Measurements from ENCODE around the gene RAX2.

The RAX2 gene

GRCh38 chr19:3798137-3798536 lies 26.1 kb upstream of the RAX2 start:
- Histone ChIP-seq H3K4me1 (ENCODE audit: control insufficient read depth, insufficient read depth, low read length) (no peaks in the 10 kb centered on the region), H3K27me3 (replicated peaks; ENCODE audit: control insufficient read depth, insufficient read depth, low read length) (peaks cover 18% of the 10 kb centered on the region), H3K9ac (ENCODE audit: low read length) (no peak overlapping the region), H3K9me3 (ENCODE audit: control insufficient read depth, low read length) (peaks cover 10% of the 10 kb centered on the region), H3K36me3 (ENCODE audit: control insufficient read depth, insufficient read depth, low read length, severe bottlenecking) (no peaks in the 10 kb centered on the region), H3K4me3 (ENCODE audit: low read length) (no peak overlapping the region)
- no peak for DNase-seq (ENCODE audit: low read depth)

DNA sequence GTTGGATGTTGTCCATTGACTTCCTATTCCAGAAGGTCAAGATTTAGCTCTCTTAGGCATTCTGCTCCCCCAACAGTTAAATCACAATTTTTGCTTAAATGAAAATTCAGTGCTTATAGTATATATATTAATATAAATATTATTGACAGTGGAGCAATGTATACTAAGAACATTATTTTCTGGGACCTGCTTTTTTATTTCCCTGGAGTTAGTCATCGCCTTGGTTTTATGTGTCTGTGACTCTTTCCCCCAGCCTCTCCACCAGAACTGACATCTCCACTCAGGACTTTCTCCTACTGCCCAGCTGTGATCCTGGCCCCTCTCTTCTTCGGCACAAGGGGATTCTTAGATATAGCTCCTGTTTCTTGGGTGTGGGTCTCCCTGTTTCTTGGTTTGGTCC lies 24.3 kb upstream of the RAX2 start:
- peaks cover 11% of the 10 kb centered on the region for H3K27me3 ChIP-seq (replicated peaks; ENCODE audit: control insufficient read depth, insufficient read depth, low read length)
- peaks cover 10% of the 10 kb centered on the region for H3K9me3 ChIP-seq (ENCODE audit: control insufficient read depth, low read length)
- H3K4me3 ChIP-seq (ENCODE audit: low read length) = no peak overlapping the region
- H3K9ac ChIP-seq (ENCODE audit: low read length) = no peak overlapping the region
- no peaks in the 10 kb centered on the region for H3K4me1 ChIP-seq (ENCODE audit: control insufficient read depth, insufficient read depth, low read length)
- no peaks in the 10 kb centered on the region for H3K36me3 ChIP-seq (ENCODE audit: control insufficient read depth, insufficient read depth, low read length, severe bottlenecking)
- no peak for DNase-seq (ENCODE audit: low read depth)

DNA sequence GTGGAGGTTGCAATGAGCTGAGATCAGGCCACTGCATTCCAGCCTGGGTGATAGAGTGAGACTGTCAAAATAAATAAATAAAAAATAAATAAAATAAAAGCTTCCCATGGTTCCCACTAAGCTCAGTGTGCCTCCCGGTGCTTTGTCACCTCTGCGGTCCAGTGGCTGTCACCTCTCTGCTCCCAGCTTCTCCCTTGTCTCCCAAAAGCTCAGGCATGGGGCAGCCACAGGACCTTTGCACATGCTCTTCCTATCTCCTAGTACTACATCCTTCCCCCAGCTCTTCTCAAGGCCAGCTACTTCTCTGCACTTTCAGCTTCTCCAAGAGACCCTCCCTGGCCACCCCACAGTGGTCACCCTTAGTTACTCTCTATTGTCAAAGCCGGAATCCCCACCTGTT lies 21.8 kb upstream of the RAX2 start:
- no peaks in the 10 kb centered on the region for H3K4me1 ChIP-seq (ENCODE audit: control insufficient read depth, insufficient read depth, low read length)
- H3K9ac ChIP-seq (ENCODE audit: low read length) = no peak overlapping the region
- peaks cover 15% of the 10 kb centered on the region for H3K27me3 ChIP-seq (replicated peaks; ENCODE audit: control insufficient read depth, insufficient read depth, low read length)
- DNase-seq (ENCODE audit: low read depth) = no peak
- no peaks in the 10 kb centered on the region for H3K36me3 ChIP-seq (ENCODE audit: control insufficient read depth, insufficient read depth, low read length, severe bottlenecking)
- no peak overlapping the region for H3K4me3 ChIP-seq (ENCODE audit: low read length)
- H3K9me3 ChIP-seq (ENCODE audit: control insufficient read depth, low read length) = peaks cover 22% of the 10 kb centered on the region

DNA sequence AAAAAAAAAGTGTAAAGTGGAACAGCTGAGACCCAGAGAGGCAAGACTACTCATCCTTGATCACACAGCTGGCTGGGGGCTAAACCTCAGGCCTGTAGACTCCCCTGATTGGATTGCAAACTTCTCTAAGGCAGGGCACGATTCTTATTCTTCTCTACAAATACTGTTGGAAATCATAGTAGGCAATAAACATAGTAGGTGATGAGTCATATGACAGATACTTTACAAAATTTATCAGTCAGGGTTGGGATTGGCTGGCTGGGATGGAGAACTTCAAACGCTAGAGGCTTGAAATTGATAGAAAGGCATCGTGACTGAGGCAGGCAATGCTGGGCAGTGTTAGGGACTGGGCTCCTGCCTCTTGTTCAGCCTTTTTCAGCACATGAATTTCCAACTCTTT lies 20.1 kb upstream of the RAX2 start:
- no peak overlapping the region for H3K4me3 ChIP-seq (ENCODE audit: low read length)
- no peak for DNase-seq (ENCODE audit: low read depth)
- H3K27me3 ChIP-seq (replicated peaks; ENCODE audit: control insufficient read depth, insufficient read depth, low read length) = peaks cover 15% of the 10 kb centered on the region
- H3K9ac ChIP-seq (ENCODE audit: low read length) = no peak overlapping the region
- no peaks in the 10 kb centered on the region for H3K4me1 ChIP-seq (ENCODE audit: control insufficient read depth, insufficient read depth, low read length)
- no peaks in the 10 kb centered on the region for H3K36me3 ChIP-seq (ENCODE audit: control insufficient read depth, insufficient read depth, low read length, severe bottlenecking)
- H3K9me3 ChIP-seq (ENCODE audit: control insufficient read depth, low read length) = peaks cover 22% of the 10 kb centered on the region

GRCh38 chr19:3790941-3791340 lies 18.9 kb upstream of the RAX2 start:
- Histone ChIP-seq H3K36me3 (ENCODE audit: control insufficient read depth, insufficient read depth, low read length, severe bottlenecking) (no peaks in the 10 kb centered on the region), H3K4me3 (ENCODE audit: low read length) (no peak overlapping the region), H3K9me3 (ENCODE audit: control insufficient read depth, low read length) (peaks cover 12% of the 10 kb centered on the region), H3K27me3 (replicated peaks; ENCODE audit: control insufficient read depth, insufficient read depth, low read length) (peaks cover 15% of the 10 kb centered on the region), H3K9ac (ENCODE audit: low read length) (no peak overlapping the region), H3K4me1 (ENCODE audit: control insufficient read depth, insufficient read depth, low read length) (no peaks in the 10 kb centered on the region)
- DNase-seq (ENCODE audit: low read depth) = no peak

GRCh38 chr19:3790209-3790734 lies 18.2 kb upstream of the RAX2 start:
- Histone ChIP-seq H3K9ac (ENCODE audit: low read length) (no peak overlapping the region), H3K4me1 (ENCODE audit: control insufficient read depth, insufficient read depth, low read length) (no peaks in the 10 kb centered on the region), H3K27me3 (replicated peaks; ENCODE audit: control insufficient read depth, insufficient read depth, low read length) (peaks cover 15% of the 10 kb centered on the region), H3K4me3 (ENCODE audit: low read length) (no peak overlapping the region), H3K9me3 (ENCODE audit: control insufficient read depth, low read length) (peaks cover 12% of the 10 kb centered on the region), H3K36me3 (ENCODE audit: control insufficient read depth, insufficient read depth, low read length, severe bottlenecking) (no peaks in the 10 kb centered on the region)
- no peak for DNase-seq (ENCODE audit: low read depth)

DNA sequence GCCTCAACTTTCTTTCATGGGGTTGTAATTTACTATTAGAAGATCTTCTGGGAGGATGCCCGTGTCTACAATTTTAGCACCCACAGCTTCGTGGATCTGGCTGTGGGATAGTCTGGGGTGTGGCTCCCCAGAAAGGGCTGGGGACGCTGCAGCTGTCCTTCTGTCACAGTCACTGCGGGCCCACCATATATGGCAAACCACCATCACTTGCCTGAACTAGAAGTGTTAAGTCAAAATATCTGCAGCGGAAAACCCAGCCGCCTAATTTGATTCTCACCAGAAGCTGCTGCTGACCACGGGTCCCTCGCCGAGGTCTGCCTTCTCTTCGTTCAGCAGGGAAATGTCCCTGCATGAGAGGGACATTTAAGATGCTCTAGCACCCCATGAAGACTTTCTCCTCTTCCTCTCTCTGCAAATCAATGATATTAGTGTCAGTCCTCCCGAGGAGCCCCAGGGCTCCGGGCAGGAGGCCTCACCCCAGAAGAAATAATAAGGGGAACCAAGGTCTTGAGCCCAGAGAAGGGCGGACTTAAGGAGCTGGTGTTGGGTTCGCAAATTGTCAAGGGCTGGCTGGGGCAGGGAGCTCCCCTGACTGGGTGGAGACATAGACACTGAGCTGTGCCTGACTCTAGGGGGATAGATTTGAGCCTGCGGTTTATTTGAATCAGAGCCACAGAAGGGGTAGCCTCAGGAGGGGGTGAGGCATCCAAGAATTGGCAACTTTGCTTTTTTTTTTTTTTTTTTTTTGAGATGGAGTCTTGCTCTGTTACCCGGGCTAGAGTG lies 17.2 kb upstream of the RAX2 start:
- no peak overlapping the region for H3K4me3 ChIP-seq (ENCODE audit: low read length)
- H3K4me1 ChIP-seq (ENCODE audit: control insufficient read depth, insufficient read depth, low read length) = no peaks in the 10 kb centered on the region
- H3K36me3 ChIP-seq (ENCODE audit: control insufficient read depth, insufficient read depth, low read length, severe bottlenecking) = no peaks in the 10 kb centered on the region
- peaks cover 15% of the 10 kb centered on the region for H3K27me3 ChIP-seq (replicated peaks; ENCODE audit: control insufficient read depth, insufficient read depth, low read length)
- H3K9me3 ChIP-seq (ENCODE audit: control insufficient read depth, low read length) = peaks cover 12% of the 10 kb centered on the region
- no peak overlapping the region for H3K9ac ChIP-seq (ENCODE audit: low read length)
- DNase-seq (ENCODE audit: low read depth) = no peak

- no peak within 1 kb of the TSS for H3K4me3 ChIP-seq (ENCODE audit: low read length)
- no peak for DNase-seq (ENCODE audit: low read depth)
Measured at GRCh38 chr19:3785938-3786824, 14.2 kb upstream of the RAX2 start, which contains the start of gene MATK. Gene MATK (minus strand): TSS chr19:3786381. CDS start chr19:3785135, 1,246 bp downstream.

GRCh38 chr19:3785451-3785937 lies 13.5 kb upstream of the RAX2 start:
- Histone ChIP-seq H3K9me3 (ENCODE audit: control insufficient read depth, low read length) (peaks cover 27% of the 10 kb centered on the region), H3K4me3 (ENCODE audit: low read length) (no peak overlapping the region), H3K36me3 (ENCODE audit: control insufficient read depth, insufficient read depth, low read length, severe bottlenecking) (no peaks in the 10 kb centered on the region), H3K9ac (ENCODE audit: low read length) (no peak overlapping the region), H3K27me3 (replicated peaks; ENCODE audit: control insufficient read depth, insufficient read depth, low read length) (peaks cover 11% of the 10 kb centered on the region), H3K4me1 (ENCODE audit: control insufficient read depth, insufficient read depth, low read length) (no peaks in the 10 kb centered on the region)
- DNase-seq (ENCODE audit: low read depth) = no peak

More at GRCh38 chr19:3785938-3786824, 14.2 kb upstream of the RAX2 start, which contains the start of gene MATK:
- no peak within 1 kb of the TSS for H3K9ac ChIP-seq (ENCODE audit: low read length)
- peaks cover 15% of the 10 kb centered on the region for H3K27me3 ChIP-seq (replicated peaks; ENCODE audit: control insufficient read depth, insufficient read depth, low read length)
- H3K36me3 ChIP-seq (ENCODE audit: control insufficient read depth, insufficient read depth, low read length, severe bottlenecking) = no peaks in the 10 kb centered on the region
- peaks cover 28% of the 10 kb centered on the region for H3K9me3 ChIP-seq (ENCODE audit: control insufficient read depth, low read length)
- H3K4me1 ChIP-seq (ENCODE audit: control insufficient read depth, insufficient read depth, low read length) = no peaks in the 10 kb centered on the region

DNA sequence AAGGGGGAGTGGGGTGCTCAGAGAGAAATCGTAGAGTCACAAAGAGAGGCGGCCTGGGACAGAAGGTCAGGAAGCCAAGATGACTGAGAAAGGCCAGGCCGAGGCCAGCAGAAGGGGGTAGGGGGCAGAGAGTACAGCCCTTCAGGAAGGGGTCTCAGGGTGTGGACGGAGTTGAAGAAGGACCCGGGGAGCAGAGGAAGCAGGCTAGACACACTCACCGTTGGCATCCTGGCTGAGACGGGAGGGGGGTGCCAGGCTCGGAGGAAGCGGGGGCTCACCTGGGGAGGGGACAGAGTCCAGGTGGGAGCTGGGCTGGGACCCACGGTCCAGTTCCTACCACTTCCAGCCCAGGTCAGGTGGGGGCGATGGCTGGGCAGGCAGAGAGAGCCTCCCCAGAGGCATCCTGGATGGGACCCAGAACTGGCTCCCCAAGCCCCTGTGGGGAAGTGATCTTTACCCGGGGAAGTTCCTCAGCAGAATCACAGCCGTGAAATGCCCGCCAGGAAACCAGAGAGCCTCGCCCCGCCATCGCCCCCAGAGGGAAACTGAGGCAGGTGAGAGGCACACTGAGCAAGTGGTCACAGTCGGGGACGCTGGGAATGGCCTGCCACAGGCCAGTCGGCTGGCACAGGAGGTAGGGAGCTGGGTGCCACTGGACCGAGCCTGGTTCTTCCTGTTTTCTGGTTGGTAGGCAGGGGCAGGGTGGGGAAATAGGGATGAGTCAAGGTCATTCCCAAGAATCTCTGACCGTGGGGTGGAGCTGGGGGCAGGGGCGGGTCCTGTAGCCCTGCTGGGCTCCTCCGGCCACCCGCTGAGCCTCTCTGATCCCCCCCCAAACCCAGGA lies 12.8 kb upstream of the RAX2 start:
- H3K4me3 ChIP-seq (ENCODE audit: low read length) = no peak overlapping the region
- no peak for DNase-seq (ENCODE audit: low read depth)
- H3K4me1 ChIP-seq (ENCODE audit: control insufficient read depth, insufficient read depth, low read length) = no peaks in the 10 kb centered on the region
- no peak overlapping the region for H3K9ac ChIP-seq (ENCODE audit: low read length)
- no peaks in the 10 kb centered on the region for H3K36me3 ChIP-seq (ENCODE audit: control insufficient read depth, insufficient read depth, low read length, severe bottlenecking)
- peaks cover 24% of the 10 kb centered on the region for H3K9me3 ChIP-seq (ENCODE audit: control insufficient read depth, low read length)
- H3K27me3 ChIP-seq (replicated peaks; ENCODE audit: control insufficient read depth, insufficient read depth, low read length) = peaks cover 4% of the 10 kb centered on the region

All from adipocyte (in vitro differentiated cells).